ENCODE data around the gene ISY1. TPM values are rescaled to one million over a fixed set of nuclear protein-coding genes. Genes with fewer than 3 reads are reported as not detected.

ISY1 gene
- total RNA-seq, 4 donors from 2014 or later, result 22.6 to 30.4 (median 25.7) TPM

DNA sequence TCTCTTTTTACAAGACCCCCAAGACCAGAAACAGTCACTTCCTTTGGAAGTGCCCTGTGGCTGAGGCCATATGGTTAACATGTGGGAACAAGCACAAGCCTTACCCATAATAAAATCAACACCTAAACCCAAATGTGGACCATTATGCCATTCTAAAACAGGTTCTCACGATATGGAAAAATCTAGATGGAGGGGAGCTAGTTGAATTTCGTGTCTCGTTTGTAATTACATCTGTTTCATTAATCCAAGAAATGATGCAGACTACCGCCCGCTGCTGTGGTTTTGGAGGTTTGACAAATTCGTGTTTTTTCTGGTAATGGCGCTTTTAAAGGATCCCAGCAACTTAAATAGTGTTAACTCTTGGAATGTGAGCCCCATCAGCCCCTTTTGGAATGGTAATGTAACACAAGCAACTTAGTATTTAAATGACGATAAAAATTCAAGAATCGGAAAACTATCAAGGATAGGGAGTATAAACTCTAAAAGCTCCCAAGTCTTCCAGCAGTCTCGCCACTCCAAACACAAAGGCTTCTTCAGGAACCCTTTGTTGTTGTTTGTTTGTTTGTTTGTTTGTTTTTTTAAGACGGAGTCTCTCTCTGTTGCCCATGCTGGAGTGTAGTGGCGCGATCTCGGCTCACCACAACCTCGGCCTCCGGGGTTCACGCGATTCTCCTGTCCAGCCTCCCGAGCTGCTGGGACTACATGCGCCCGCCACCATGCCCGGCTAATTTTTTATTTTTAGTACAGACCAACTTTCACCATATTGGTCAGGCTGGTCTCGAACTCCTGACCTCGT lies 21.7 kb upstream of the ISY1 start:
- Histone ChIP-seq H3K27ac (peak overlapping the region; percentile 98 to 100 (median 100)), H3K36me3 (peaks cover 0 to 15% of the 10 kb centered on the region in 2 donors), H3K27me3 (no peaks in the 10 kb centered on the region), H3K9me3 (no peaks in the 10 kb centered on the region), H3K4me3 (peak overlapping the region; percentile 90 to 96), H3K4me1 (peaks cover under 1 to 72% (median 31%) of the 10 kb centered on the region in 3 donors)
- TF ChIP-seq POLR2AphosphoS5 (IDR thresholded peaks at IDR 0.05) (no peak), POLR2A (IDR thresholded peaks at IDR 0.05) (peak in 1 of 2 donors; percentile 9)
- no peak for ATAC-seq
- 0% methylated on average over 11 to 22 of the region's 24 CpGs for WGBS, 2 donors (ENCODE audit: low coverage in 1 of 2)

DNA sequence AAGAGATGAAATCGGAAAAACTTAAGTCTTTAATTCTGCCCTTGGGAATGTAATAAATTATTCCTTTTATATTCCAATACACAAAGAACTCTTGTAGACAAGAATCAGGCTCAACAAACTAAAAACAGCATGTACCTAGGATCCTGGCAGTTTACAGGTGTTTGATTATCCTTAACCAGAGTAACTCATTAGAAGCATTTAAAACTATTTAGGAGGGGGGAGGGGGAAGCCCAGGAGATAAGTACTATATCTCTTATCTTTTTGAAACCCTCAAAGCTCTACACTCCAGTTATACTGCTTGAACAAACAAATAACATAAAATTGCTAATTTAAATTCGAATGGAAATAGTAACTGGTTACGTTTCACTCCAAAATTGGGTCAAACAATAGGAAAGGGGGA lies 21.0 kb upstream of the ISY1 start:
- Histone ChIP-seq H3K4me3 (peak overlapping the region; percentile 90 to 96), H3K9me3 (no peaks in the 10 kb centered on the region), H3K36me3 (peaks cover 0 to 20% of the 10 kb centered on the region in 2 donors), H3K27me3 (no peaks in the 10 kb centered on the region), H3K4me1 (peaks cover 8 to 80% (median 37%) of the 10 kb centered on the region in 3 donors), H3K27ac (peak overlapping the region; percentile 98 to 100 (median 100))
- ATAC-seq, result no peak
- 4 to 12% methylated on average over 3 of the region's 3 CpGs for WGBS, 2 donors (ENCODE audit: low coverage in 1 of 2)
- TF ChIP-seq EP300 (IDR thresholded peaks at IDR 0.05), result no peak
- no peak for TF ChIP-seq POLR2A (IDR thresholded peaks at IDR 0.05)
- TF ChIP-seq, protein P1, sequence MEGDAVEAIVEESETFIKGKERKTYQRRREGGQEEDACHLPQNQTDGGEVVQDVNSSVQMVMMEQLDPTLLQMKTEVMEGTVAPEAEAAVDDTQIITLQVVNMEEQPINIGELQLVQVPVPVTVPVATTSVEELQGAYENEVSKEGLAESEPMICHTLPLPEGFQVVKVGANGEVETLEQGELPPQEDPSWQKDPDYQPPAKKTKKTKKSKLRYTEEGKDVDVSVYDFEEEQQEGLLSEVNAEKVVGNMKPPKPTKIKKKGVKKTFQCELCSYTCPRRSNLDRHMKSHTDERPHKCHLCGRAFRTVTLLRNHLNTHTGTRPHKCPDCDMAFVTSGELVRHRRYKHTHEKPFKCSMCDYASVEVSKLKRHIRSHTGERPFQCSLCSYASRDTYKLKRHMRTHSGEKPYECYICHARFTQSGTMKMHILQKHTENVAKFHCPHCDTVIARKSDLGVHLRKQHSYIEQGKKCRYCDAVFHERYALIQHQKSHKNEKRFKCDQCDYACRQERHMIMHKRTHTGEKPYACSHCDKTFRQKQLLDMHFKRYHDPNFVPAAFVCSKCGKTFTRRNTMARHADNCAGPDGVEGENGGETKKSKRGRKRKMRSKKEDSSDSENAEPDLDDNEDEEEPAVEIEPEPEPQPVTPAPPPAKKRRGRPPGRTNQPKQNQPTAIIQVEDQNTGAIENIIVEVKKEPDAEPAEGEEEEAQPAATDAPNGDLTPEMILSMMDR (IDR thresholded peaks at IDR 0.05), result no peak
- no peak for TF ChIP-seq POLR2AphosphoS5 (IDR thresholded peaks at IDR 0.05)

DNA sequence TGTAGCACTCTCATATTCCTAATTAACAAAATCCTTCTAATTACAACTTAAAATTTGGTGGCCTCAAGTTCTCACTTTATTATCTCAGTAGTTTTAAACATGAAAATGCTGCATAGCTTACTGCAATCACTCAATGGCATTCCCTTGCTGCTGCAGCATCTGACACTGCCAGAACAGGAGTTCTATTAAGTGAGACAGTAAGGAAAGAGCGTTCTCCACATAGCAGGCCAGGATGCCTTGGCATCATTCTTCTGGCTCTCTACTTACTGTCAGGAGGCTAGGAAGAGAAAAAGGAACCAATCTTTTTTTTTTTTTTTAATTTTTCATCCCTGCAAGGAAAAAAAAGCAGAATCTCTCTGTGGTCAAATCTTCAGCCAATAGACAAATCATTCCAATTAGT lies 19.6 kb upstream of the ISY1 start:
- ATAC-seq, result no peak
- peak overlapping the region in 1 of 2 donors; percentile 96 for H3K4me3 ChIP-seq
- peaks cover 15 to 83% (median 44%) of the 10 kb centered on the region in 3 donors for H3K4me1 ChIP-seq
- no peak for TF ChIP-seq POLR2A (IDR thresholded peaks at IDR 0.05)
- TF ChIP-seq, protein P1 (IDR thresholded peaks at IDR 0.05), result no peak
- no peak for TF ChIP-seq POLR2AphosphoS5 (IDR thresholded peaks at IDR 0.05)
- TF ChIP-seq EP300 (IDR thresholded peaks at IDR 0.05), result no peak
- WGBS, 2 donors (ENCODE audit: low coverage in 1 of 2), result 30% methylated on average over 1 of the region's 1 CpG
- no peaks in the 10 kb centered on the region for H3K9me3 ChIP-seq
- peaks cover 0 to 29% of the 10 kb centered on the region in 2 donors for H3K36me3 ChIP-seq
- peak overlapping the region; percentile 69 to 100 (median 98) for H3K27ac ChIP-seq
- no peaks in the 10 kb centered on the region for H3K27me3 ChIP-seq

DNA sequence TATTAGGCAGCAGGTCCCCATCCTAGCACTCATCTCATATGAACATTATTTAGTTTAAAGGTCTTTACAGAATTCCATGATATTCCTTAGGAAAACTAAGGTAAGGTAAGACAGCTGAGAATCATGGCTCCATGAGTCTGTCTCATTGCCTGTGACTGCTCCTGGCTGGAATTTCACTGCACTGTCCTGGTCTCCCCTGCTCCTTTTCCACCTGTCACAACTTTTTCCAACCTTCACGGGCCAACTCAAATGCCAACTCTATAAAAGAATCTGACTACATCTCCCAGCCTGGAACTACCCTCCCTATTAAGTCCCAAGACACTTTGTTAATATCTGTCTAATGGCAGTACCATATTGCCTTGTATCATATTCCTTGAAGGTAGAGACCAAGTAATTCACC lies 15.2 kb upstream of the ISY1 start:
- Histone ChIP-seq H3K27ac (peak overlapping the region in 1 of 4 donors; percentile 15), H3K4me3 (no peak overlapping the region), H3K9me3 (no peaks in the 10 kb centered on the region), H3K27me3 (no peaks in the 10 kb centered on the region), H3K4me1 (peaks cover 20 to 100% (median 68%) of the 10 kb centered on the region in 3 donors), H3K36me3 (peaks cover 3 to 42% of the 10 kb centered on the region in 2 donors)
- no peak for ATAC-seq
- no peak for TF ChIP-seq POLR2A (IDR thresholded peaks at IDR 0.05)
- TF ChIP-seq, protein P1 (IDR thresholded peaks at IDR 0.05), result no peak
- no peak for TF ChIP-seq EP300 (IDR thresholded peaks at IDR 0.05)
- no peak for TF ChIP-seq POLR2AphosphoS5 (IDR thresholded peaks at IDR 0.05)
- WGBS, 2 donors (ENCODE audit: low coverage in 1 of 2), result 31 to 36% methylated on average over 1 of the region's 1 CpG

DNA sequence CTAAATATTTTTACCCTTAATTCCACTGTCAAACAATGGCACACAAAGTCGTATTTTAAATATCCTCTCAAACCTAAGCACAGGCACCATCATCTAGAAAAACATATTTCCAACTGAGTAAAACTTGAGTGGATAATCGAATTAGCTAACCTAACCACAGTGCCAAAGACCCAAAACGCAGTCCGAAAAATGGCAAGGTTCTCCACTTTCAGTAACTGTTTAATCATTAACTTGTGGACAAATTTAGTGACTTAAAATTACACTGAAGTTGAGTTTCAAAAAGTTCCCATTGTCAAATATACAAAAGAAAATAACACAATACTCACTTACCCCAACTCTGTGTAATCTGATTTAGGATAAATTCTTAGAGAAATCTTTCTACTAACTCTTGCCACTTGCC lies 12.9 kb upstream of the ISY1 start:
- H3K27me3 ChIP-seq, result no peaks in the 10 kb centered on the region
- H3K4me3 ChIP-seq, result no peak overlapping the region
- peak overlapping the region in 2 of 4 donors; percentile 9 to 37 for H3K27ac ChIP-seq
- H3K9me3 ChIP-seq, result no peaks in the 10 kb centered on the region
- TF ChIP-seq, protein P1 (IDR thresholded peaks at IDR 0.05), result no peak
- TF ChIP-seq POLR2A (IDR thresholded peaks at IDR 0.05) (no peak), EP300 (IDR thresholded peaks at IDR 0.05) (no peak), POLR2AphosphoS5 (IDR thresholded peaks at IDR 0.05) (no peak)
- H3K4me1 ChIP-seq, result peaks cover 20 to 87% (median 49%) of the 10 kb centered on the region in 3 donors
- peaks cover 12 to 61% of the 10 kb centered on the region in 2 donors for H3K36me3 ChIP-seq
- WGBS, 2 donors (ENCODE audit: low coverage in 1 of 2), result 26 to 27% methylated on average over 4 of the region's 4 CpGs
- ATAC-seq, result no peak
